ENCODE measurements around the gene TMCC2. TPM values are rescaled to one million over a fixed set of nuclear protein-coding genes. Genes with fewer than 3 reads are reported as not detected.

Gene TMCC2
- total and polyA plus RNA-seq, 2 donors from 2014 or later, result 1.3 to 3.5 TPM

DNA sequence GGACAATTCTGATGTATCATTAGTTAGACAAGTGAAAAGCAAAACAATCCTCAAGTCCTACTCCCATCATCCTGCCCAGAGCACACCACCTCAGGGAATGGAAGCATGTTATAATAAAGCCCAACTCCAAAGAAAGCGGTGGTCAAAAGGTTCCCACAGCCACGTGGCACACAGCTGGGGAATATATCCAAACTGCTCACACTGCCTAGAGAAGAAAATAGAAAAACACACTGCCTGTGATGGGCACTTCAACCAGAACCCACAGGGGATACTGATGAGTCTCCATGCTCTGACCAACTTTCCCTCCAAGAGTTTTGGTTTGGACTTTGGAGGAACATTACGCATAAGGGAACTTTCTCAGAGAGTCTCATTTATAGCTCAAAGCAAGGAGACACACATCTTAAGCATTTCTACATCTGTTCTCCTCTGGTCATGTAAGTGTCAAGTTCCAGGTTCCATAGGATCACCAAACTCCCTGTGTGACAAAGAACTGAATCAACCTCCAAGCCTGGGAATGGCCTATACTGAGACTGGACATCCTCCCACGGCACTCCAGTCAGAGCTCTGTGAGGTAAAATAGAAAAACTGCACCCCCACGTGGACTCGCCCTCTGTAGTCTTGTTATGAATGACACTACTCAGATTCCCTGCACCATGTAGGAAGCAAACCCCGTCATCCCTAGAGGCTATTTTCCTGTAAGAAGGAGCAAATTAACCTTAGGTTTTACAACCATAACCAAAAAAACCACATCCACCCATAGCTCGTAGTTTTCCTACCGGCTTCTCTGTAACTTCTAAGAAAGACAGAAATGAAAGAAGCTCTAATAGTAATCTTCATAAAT is 28.4 kb upstream of the TMCC2 start:
- Histone ChIP-seq H3K4me3 (ENCODE audit: low read length in 3 of 3) (no peak overlapping the region), H3K27me3 (ENCODE audit: control insufficient read depth, insufficient read depth, low read length) (no peaks in the 10 kb centered on the region), H3K9ac (ENCODE audit: low read length in 3 of 3) (no peak overlapping the region), H3K36me3 (ENCODE audit: control insufficient read depth in 2 of 3, insufficient read depth in 3 of 3, low read length in 3 of 3) (no peaks in the 10 kb centered on the region), H3K9me3 (ENCODE audit: control insufficient read depth in 2 of 3, insufficient read depth in 1 of 3, low read length in 3 of 3) (no peaks in the 10 kb centered on the region), H3K27ac (ENCODE audit: low read depth in 2 of 2, low read length in 2 of 2) (no peak overlapping the region), H3K4me1 (ENCODE audit: control insufficient read depth in 2 of 3, insufficient read depth in 2 of 3, low read depth in 1 of 3, low read length in 3 of 3) (no peaks in the 10 kb centered on the region)
- peak; percentile 8 for TF ChIP-seq CTCF (IDR thresholded peaks at IDR 0.05; ENCODE audit: borderline replicate concordance, extremely low read depth, insufficient read depth)
- FAIRE-seq (no peak), DNase-seq (no peak)
- intact Hi-C loops (cut with DNase I), result no loop called here

GRCh38 chr1:205199931-205200299 is 27.8 kb upstream of the TMCC2 start:
- FAIRE-seq, result no peak
- DNase-seq, result no peak
- Histone ChIP-seq H3K4me3 (ENCODE audit: low read length in 3 of 3) (no peak overlapping the region), H3K9ac (ENCODE audit: low read length in 3 of 3) (no peak overlapping the region), H3K36me3 (ENCODE audit: control insufficient read depth in 2 of 3, insufficient read depth in 3 of 3, low read length in 3 of 3) (no peaks in the 10 kb centered on the region), H3K27me3 (ENCODE audit: control insufficient read depth, insufficient read depth, low read length) (no peaks in the 10 kb centered on the region), H3K4me1 (ENCODE audit: control insufficient read depth in 2 of 3, insufficient read depth in 2 of 3, low read depth in 1 of 3, low read length in 3 of 3) (no peaks in the 10 kb centered on the region), H3K27ac (ENCODE audit: low read depth in 2 of 2, low read length in 2 of 2) (no peak overlapping the region), H3K9me3 (ENCODE audit: control insufficient read depth in 2 of 3, insufficient read depth in 1 of 3, low read length in 3 of 3) (no peaks in the 10 kb centered on the region)
- intact Hi-C loops (cut with DNase I), result no loop called here
- no peak for TF ChIP-seq CTCF (IDR thresholded peaks at IDR 0.05; ENCODE audit: borderline replicate concordance, extremely low read depth, insufficient read depth)

DNA sequence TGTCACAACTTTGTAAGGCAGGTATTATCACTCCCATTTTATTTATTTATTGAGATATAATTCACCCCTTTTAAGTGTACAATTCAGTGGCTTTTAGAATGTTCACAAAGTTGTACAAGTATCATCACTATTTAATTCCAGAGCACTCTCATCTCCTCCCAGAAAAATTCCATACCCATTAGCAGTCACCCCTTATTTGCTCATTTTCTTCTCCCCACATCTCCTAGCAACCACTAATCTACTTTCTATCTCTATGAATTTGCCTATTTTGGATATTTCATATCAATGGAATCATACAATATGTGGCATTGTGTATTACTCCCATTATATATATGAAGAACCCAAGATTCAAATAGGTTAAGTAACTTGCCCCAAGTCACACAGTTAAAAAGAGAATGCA is 23.2 kb upstream of the TMCC2 start:
- Histone ChIP-seq H3K9ac (ENCODE audit: low read length in 3 of 3) (no peak overlapping the region), H3K9me3 (ENCODE audit: control insufficient read depth in 2 of 3, insufficient read depth in 1 of 3, low read length in 3 of 3) (no peaks in the 10 kb centered on the region), H3K27me3 (ENCODE audit: control insufficient read depth, insufficient read depth, low read length) (no peaks in the 10 kb centered on the region), H3K36me3 (ENCODE audit: control insufficient read depth in 2 of 3, insufficient read depth in 3 of 3, low read length in 3 of 3) (no peaks in the 10 kb centered on the region), H3K4me3 (ENCODE audit: low read length in 3 of 3) (no peak overlapping the region), H3K4me1 (ENCODE audit: control insufficient read depth in 2 of 3, insufficient read depth in 2 of 3, low read depth in 1 of 3, low read length in 3 of 3) (peaks cover 0 to 8% (median 0%) of the 10 kb centered on the region in 3 donors), H3K27ac (ENCODE audit: low read depth in 2 of 2, low read length in 2 of 2) (no peak overlapping the region)
- TF ChIP-seq CTCF (IDR thresholded peaks at IDR 0.05; ENCODE audit: borderline replicate concordance, extremely low read depth, insufficient read depth), result no peak
- intact Hi-C loops (cut with DNase I), result no loop called here
- no peak for FAIRE-seq
- no peak for DNase-seq
